ENCODE measurements around the gene DGKD. TPM values are rescaled to one million over a fixed set of nuclear protein-coding genes. Genes with fewer than 3 reads are reported as not detected.
A peak's percentile ranks its signal among the peaks of the same experiment; 100 is the strongest.

DGKD gene
- total RNA-seq, 1 donor from 2014 or later: 44.7 TPM

- DNase-seq (ENCODE audit: low spot score): peak; percentile 36
Measured at GRCh38 chr2:233476651-233477547, 122.6 kb downstream of the DGKD start.

DNA sequence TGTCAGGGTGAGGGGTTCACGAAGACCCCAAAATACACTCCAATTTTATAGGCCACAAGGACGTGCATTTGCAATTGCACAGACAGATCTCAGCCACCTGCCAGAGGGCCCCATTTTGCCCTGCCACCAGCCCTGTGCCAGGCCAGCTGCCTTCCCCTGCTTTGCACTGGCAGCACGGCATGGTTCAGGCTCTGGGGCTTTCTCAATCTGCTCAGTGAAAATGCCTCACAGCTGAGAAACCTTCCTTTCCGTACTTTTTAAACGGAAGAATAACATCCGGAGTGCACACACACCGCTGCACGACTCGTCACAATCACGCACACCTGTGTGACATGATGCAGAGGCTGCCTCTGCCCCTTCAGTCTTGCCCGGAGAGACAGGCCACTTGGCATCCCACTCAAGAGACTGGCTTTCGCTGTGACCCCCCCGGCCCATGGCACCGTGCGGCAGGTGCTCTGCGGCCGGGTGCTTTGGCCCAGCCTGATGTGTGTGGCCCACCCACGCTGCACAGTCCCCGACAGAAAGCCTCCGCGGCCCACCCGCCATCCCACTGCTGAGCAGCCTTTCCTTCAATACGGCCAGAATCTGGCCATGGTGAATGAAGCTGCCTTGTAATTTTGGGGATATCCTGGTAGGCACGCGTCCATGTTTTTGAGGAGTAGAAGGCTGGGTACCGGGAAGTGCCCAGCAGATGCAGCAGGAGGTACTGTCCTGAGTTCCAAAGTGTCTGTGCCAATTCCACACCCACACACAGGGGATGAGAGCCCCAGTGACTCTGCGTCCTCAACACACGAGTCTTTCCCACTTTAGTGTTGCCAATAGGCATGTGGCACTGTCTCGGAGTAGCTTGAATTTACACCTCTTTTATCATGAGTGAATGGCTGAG lies 123.5 kb downstream of the DGKD start:
- DNase-seq (ENCODE audit: low spot score): peak; percentile 27

DNA sequence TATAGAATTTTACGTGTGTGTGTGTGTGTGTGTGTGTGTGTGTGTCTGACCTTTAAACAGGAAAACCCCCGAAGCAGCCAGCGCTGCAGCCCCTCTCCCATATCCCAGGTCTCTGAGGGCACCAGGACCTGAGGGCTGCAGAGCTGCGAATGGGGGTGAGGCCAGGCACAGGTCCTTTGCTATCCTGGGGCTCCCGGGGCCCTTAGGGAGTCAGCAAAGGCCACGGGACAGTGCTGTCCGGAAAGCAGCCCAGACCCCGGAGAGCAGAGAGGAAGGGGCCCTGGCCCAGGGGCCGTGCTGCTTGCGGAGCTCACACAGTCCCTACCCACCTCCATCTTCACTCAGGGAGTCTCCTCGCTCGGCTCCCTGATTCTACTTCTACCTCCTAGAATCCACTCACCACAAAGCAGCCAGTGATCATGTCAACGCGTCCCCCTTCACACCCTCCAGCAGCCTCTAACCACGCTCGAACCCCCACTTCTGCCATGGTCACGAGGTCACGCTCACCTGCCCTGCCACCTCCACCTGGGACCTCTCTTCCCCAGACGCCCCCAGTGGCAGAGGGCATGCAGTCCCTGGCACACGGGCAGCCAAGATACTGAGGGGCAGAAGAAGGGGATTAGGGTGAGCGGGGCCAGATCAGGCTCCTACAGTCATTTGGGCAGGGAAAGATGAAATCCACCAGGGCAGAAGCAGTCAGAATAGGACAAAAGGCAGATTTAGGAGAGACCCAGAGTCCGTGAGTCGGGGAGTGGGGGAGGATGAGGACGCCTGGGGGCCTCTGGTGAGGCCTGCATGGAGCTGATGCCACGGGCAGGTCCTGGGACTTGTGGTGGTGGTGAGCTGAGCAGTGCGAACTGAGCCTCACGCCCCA lies 125.6 kb downstream of the DGKD start:
- DNase-seq (ENCODE audit: low spot score): no peak

DNA sequence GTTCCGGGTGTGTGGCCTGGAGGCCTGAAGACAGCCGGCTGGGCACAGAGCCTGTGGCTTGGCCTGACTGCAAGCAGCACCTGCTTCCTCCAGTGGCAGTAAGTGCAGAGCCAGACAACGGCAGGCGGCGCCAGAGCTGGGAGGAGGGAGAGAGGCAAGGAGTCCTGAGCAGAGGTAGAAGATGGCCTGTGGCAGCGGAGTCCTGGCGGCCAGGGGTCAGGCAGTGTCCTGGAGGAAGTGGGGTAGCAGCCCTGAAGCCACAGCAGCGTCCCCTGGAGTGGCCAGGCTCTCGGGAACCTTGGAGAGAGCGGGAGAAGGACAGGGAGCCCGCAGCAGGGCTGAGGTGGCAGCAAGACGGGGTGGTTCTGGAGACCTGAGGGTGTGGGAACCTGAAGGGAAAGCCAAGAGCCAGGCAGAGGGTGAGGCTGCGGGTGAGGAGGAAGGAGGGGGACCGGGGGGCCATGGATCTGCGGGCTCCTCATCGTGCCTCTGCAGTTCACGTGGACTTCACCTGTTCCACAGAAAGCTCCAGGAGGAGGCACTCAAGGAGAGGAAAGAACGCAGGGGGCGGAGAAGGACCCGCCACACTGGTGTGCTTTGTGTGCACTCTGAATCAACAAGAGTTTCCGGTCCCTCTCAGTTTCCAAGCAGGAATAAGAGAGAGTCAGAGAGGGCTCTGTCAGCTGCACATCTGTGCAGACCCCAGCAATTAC lies 126.4 kb downstream of the DGKD start:
- peak; percentile 79 for DNase-seq (ENCODE audit: low spot score)

DNA sequence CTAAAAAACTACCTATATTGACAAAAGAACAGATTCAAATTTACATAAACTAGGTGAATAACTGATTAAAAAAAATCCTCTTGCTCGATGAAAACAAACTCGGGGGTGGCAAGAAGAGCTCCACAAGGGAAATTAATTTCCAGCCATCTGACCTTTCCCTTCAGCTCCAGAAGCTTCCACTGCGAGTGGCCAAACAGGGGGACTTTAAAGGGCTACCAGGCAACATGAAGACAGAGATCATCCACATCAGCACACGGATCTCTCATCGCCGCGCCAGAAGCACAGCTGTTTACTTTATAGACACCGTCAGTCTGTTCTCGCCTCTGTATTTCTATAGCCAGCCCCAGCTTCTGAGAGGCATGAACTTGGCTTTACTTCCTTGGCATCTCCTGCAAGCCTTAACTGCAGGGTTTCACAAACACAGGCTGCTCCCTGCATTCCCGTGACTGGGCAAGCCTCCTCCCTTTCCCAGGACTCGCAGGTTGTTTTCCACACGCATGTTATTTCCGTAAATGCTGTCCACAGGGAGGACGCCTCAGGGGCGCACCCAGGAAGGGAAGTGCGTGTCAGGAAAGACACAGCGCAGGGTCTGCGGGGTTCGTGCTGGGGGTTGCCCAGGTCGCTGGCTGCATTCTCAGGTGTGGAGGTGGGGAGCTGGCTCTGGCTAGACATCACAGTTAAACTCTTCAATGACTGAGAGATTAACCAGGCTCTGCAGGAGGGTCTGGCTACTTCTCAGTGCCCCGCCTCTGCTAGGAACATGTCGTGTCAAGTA lies 127.3 kb downstream of the DGKD start:
- no peak for DNase-seq (ENCODE audit: low spot score)

- DNase-seq (ENCODE audit: low spot score): no peak
Measured at GRCh38 chr2:233482616-233483015, 128.3 kb downstream of the DGKD start.

- no peak for DNase-seq (ENCODE audit: low spot score)
Measured at GRCh38 chr2:233485726-233486125, 131.4 kb downstream of the DGKD start.

- DNase-seq (ENCODE audit: low spot score): no peak
Measured at GRCh38 chr2:233486357-233486756, 132.1 kb downstream of the DGKD start.

DNA sequence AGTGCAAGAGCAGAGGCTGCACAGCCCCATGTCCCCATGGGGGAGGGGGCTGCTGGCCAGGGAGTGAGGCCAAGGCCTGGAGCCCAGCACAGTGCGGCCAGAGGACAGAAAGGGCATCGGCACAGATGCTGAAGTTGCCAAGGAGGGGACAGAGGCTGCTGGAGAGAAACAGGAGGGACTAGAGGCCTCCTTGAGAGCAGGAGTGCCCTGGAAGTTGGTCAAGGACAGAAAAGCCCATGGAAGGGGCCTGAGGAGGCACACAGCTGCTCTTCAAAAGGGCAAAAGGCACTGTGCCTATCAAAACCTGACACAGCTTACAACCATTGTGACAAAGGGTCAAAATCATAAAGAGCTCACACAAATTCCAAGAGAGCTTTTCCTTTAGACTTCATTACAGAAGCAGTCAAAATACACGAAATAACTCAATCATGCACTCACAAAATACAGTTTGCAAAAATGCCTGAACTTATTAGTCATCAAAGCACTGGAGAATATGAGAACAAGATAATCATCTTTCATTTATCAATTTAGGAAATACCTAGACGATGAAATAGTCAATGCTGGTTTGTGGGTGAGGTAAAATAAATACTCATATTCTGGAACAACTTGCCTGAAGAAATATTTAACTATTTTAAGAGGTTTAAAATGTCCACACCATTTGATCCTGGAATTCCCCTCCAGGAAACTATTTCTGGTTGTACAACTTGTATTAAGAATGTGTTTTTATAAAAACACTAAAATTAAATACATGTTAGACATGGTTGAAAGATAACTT lies 132.7 kb downstream of the DGKD start:
- DNase-seq (ENCODE audit: low spot score): no peak

GRCh38 chr2:233487748-233488345 lies 133.6 kb downstream of the DGKD start:
- no peak for DNase-seq (ENCODE audit: low spot score)

GRCh38 chr2:233489143-233489542 lies 134.8 kb downstream of the DGKD start:
- no peak for DNase-seq (ENCODE audit: low spot score)

DNA sequence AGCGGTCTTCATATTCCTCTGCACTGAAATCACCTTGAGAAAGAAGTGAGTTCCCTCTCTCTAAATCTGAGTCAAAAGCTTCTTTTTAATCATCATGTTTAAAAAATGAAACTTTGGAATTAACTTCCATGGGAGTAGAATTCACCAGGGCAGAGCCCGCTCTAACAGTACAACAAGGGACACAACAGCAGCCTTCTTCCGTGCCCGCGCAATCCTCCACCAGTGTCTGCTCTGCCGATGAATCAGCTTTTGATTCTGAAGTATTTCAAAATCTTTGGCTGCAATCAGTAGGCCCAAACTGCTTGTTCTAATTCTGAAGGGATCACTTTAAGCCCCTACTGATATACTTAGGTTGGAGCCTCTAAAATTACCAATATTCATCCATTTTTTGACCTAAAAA lies 135.4 kb downstream of the DGKD start:
- no peak for DNase-seq (ENCODE audit: low spot score)

- DNase-seq (ENCODE audit: low spot score): no peak
Measured at GRCh38 chr2:233490831-233491230, 136.5 kb downstream of the DGKD start.

- no peak for DNase-seq (ENCODE audit: low spot score)
Measured at GRCh38 chr2:233491326-233491725, 137.0 kb downstream of the DGKD start.

DNA sequence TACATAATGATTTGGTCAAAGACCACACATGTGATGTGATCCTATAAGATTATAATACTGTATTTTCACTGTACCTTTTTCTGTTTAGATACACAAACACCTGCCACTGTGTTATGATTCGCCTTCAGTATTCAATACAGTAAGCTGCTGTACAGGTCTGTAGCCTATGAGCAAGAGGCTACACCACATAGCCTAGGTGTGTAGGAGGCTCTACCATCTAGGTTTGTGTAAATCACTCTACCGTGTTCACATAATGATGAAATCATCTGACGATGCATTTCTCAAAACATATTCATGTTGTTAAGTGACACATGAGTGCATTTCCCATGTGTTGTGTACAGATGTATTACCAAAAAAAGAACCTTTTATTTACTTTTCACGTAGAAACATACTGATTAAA lies 137.8 kb downstream of the DGKD start:
- no peak for DNase-seq (ENCODE audit: low spot score)

- no peak for DNase-seq (ENCODE audit: low spot score)
Measured at GRCh38 chr2:233492751-233493150, 138.5 kb downstream of the DGKD start.

DNA sequence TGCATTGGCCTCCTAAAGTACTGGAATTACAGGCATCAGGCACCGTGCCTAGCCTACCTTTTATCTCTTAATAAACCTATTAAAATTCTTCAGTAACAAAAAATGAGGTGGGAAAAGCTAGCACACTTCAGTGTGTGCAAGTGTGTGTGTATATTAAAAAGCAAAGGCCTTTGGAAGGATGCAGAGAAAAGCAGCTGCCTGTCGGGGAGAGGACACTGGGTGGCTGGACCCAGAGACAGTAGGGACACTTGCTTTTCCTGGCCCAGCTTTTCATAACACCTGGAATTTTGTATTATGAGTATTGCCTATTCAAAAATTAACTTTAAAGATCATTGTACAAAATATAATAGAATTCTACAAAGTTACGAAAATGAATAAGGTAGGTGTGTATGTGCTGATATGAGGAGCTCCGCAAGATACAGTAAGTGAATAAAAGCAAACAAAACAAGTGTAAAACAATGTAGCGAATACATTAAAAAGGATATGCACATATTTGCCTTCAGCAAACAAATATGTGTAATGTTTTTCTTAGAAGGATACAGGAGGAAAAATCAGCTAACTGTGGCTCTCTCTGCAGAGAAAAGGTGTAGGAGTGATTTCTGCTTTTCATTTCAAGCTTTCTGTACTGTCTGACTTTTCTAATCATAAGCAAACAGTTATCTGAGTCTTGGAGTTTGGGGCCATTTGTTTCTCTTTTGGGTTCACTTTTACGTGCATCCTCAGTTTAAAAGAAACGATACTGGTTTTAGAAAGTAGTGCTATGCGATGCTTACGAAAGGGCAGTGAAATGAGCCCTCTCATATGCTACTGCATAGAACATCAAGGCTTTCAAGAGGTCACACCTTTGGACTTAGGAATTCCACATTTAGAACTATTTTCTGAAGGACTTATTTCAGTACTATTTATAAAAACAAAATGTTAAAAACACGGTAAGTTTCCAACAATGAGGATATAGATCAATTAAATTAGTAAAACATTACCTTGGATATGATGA lies 141.5 kb downstream of the DGKD start:
- DNase-seq (ENCODE audit: low spot score): no peak

- DNase-seq (ENCODE audit: low spot score): no peak
Measured at GRCh38 chr2:233497692-233498091, 143.4 kb downstream of the DGKD start.

Measured in ureter (tissue), 1 donor.